ENCODE measurements around the gene PKD1L1.

The PKD1L1 gene

GRCh38 chr7:47735431-47736345 lies 212.6 kb downstream of the PKD1L1 start:
- no peak for DNase-seq (ENCODE audit: low read depth)

DNA sequence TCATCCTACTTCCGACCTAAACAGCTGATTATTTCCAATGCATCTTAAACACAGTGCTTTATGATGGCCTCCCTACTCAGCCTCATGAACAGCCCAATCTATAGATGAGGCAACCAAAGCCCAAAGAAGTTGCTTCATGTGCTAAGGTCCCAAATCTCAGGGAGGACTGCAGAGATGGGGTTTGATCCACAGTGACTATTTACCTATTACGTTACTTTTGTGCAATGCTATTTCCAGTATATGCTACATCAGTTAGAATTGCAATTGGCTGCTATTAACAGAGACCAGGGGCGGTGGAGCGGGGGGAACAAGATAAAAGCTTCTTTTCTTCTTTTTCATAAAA lies 213.3 kb downstream of the PKD1L1 start:
- DNase-seq (ENCODE audit: low read depth) = peak; percentile 10

GRCh38 chr7:47734287-47734948 lies 213.8 kb downstream of the PKD1L1 start:
- DNase-seq (ENCODE audit: low read depth) = no peak

GRCh38 chr7:47730142-47730541 lies 218.1 kb downstream of the PKD1L1 start:
- DNase-seq (ENCODE audit: low read depth) = no peak

DNA sequence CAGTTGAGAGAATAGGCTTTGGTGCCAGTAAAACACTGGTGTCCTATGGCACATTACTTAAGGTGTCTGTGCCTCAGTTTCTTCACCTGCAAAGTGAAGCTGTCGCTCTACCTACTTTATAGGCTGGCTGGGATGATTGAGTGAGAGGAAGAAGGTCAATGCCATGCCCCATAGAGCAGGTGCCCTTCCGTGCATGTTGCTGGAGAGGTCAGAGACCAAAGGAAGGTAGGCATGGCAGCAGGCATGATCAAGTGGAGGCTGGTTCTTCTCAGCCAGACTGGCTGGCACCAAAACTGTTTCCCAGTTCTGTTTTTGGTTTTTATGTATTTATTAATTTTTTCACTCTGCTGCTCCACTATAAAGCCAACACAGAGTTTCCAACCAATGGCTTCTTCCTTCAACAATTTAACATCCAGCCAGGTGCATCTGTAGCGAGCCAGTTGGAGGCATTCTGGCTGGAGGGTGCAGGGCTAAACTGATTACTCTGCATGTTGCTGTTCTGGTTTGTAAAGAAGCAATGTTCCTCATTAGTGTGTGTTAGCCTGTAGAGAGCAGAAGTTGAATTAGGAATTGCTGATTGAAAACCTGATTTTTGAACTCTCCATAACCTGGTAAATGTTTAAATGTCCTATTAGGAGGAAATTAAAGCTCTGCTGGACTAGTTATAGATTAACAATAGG lies 222.1 kb downstream of the PKD1L1 start:
- DNase-seq (ENCODE audit: low read depth) = no peak

GRCh38 chr7:47725031-47725780 lies 223.1 kb downstream of the PKD1L1 start:
- DNase-seq (ENCODE audit: low read depth) = no peak

Data from ELR (cell line).